ENCODE data around the gene ING4.

ING4 gene

GRCh38 chr12:6635375-6635855 lies 27.5 kb downstream of the ING4 start:
- H3K9ac ChIP-seq, result no peak overlapping the region
- no peak overlapping the region for H3K4me2 ChIP-seq

GRCh38 chr12:6632026-6632983 lies 30.6 kb downstream of the ING4 start:
- Histone ChIP-seq H4K20me1 (ENCODE audit: insufficient read depth) (no peaks in the 10 kb centered on the region), H3K4me2 (no peak overlapping the region), H3K27ac (no peak overlapping the region), H3K79me2 (ENCODE audit: insufficient read depth, low read depth) (no peaks in the 10 kb centered on the region), H3K27me3 (ENCODE audit: insufficient read depth, low read depth) (no peaks in the 10 kb centered on the region; the same call in 1 of the 2 replicates), H3K4me1 (ENCODE audit: low read depth, poor library complexity, severe bottlenecking) (no peaks in the 10 kb centered on the region), H3K9ac (no peak overlapping the region), H3K4me3 (IDR thresholded peaks at IDR 0.05; ENCODE audit: insufficient read depth, low read depth, low read length) (no peak overlapping the region), H3K36me3 (ENCODE audit: insufficient read depth) (no peaks in the 10 kb centered on the region), H2AFZ (ENCODE audit: low read depth) (no peak overlapping the region)
- TF ChIP-seq CTCF (conservative IDR thresholded peaks at IDR 0.05; ENCODE audit: low read depth, low read length), result no peak

More at GRCh38 chr12:6635375-6635855, 27.5 kb downstream of the ING4 start:
- Histone ChIP-seq H3K4me1 (ENCODE audit: low read depth, poor library complexity, severe bottlenecking) (no peaks in the 10 kb centered on the region), H3K27ac (no peak overlapping the region), H3K4me3 (IDR thresholded peaks at IDR 0.05; ENCODE audit: insufficient read depth, low read depth, low read length) (no peak overlapping the region), H3K27me3 (ENCODE audit: insufficient read depth, low read depth) (no peaks in the 10 kb centered on the region; the same call in 1 of the 2 replicates), H4K20me1 (ENCODE audit: insufficient read depth) (no peaks in the 10 kb centered on the region), H3K36me3 (ENCODE audit: insufficient read depth) (no peaks in the 10 kb centered on the region), H3K79me2 (ENCODE audit: insufficient read depth, low read depth) (no peaks in the 10 kb centered on the region), H2AFZ (ENCODE audit: low read depth) (no peak overlapping the region)
- no peak for TF ChIP-seq CTCF (conservative IDR thresholded peaks at IDR 0.05; ENCODE audit: low read depth, low read length)

- Histone ChIP-seq H3K4me2 (no peak overlapping the region), H3K4me1 (ENCODE audit: low read depth, poor library complexity, severe bottlenecking) (no peaks in the 10 kb centered on the region)
Observed at GRCh38 chr12:6631549-6631961, 31.4 kb downstream of the ING4 start.

GRCh38 chr12:6630736-6631135 lies 32.2 kb downstream of the ING4 start:
- Histone ChIP-seq H2AFZ (ENCODE audit: low read depth) (no peak overlapping the region), H3K9ac (no peak overlapping the region), H3K4me2 (no peak overlapping the region), H3K36me3 (ENCODE audit: insufficient read depth) (no peaks in the 10 kb centered on the region), H3K4me3 (IDR thresholded peaks at IDR 0.05; ENCODE audit: insufficient read depth, low read depth, low read length) (no peak overlapping the region), H3K79me2 (ENCODE audit: insufficient read depth, low read depth) (no peaks in the 10 kb centered on the region), H3K27ac (no peak overlapping the region), H3K4me1 (ENCODE audit: low read depth, poor library complexity, severe bottlenecking) (no peaks in the 10 kb centered on the region), H3K27me3 (ENCODE audit: insufficient read depth, low read depth) (no peaks in the 10 kb centered on the region; the same call in 1 of the 2 replicates), H4K20me1 (ENCODE audit: insufficient read depth) (no peaks in the 10 kb centered on the region)
- no peak for TF ChIP-seq CTCF (conservative IDR thresholded peaks at IDR 0.05; ENCODE audit: low read depth, low read length)

More at GRCh38 chr12:6631549-6631961, 31.4 kb downstream of the ING4 start:
- no peak for TF ChIP-seq CTCF (conservative IDR thresholded peaks at IDR 0.05; ENCODE audit: low read depth, low read length)
- no peaks in the 10 kb centered on the region; the same call in 1 of the 2 replicates for H3K27me3 ChIP-seq (ENCODE audit: insufficient read depth, low read depth)
- no peaks in the 10 kb centered on the region for H4K20me1 ChIP-seq (ENCODE audit: insufficient read depth)
- H3K27ac ChIP-seq, result no peak overlapping the region
- no peak overlapping the region for H3K9ac ChIP-seq
- H3K36me3 ChIP-seq (ENCODE audit: insufficient read depth), result no peaks in the 10 kb centered on the region
- H3K79me2 ChIP-seq (ENCODE audit: insufficient read depth, low read depth), result no peaks in the 10 kb centered on the region
- no peak overlapping the region for H3K4me3 ChIP-seq (IDR thresholded peaks at IDR 0.05; ENCODE audit: insufficient read depth, low read depth, low read length)
- no peak overlapping the region for H2AFZ ChIP-seq (ENCODE audit: low read depth)
